Stimulated activated naive CD8-positive, alpha-beta T cell treated with anti-CD3 and anti-CD28 coated beads, Interleukin-15, amount 100 ng/mL, for 72 hours (primary cell): Measurements from ENCODE around the gene SNX20.

Experiments used
- ATAC-seq: fragments of 150-1000 bp; cut with Tn5 transposase; 2 replicates; pipeline ENCODE4 v1.10.0; 2021; ENCODE audit warnings: mild to moderate bottlenecking, moderate library complexity
- DNase-seq, 2 donors: peaks; one replicate each; pipeline ENCODE4 v3.0.0; 2021 to 2022
- H3K27ac Mint-ChIP-seq, 2 donors: one replicate each; pipeline ENCODE4 v1.8.0; 2022; ENCODE audit warnings: mild to moderate bottlenecking in 2 of 2, mixed read lengths in 2 of 2, moderate library complexity in 2 of 2
- H3K27me3 Mint-ChIP-seq: one replicate; pipeline ENCODE4 v1.8.0; 2022; ENCODE audit warnings: mixed read lengths
- H3K4me1 Mint-ChIP-seq: one replicate; pipeline ENCODE4 v1.8.0; 2022; ENCODE audit warnings: mild to moderate bottlenecking, mixed read lengths
- H3K4me3 Mint-ChIP-seq, 2 donors: one replicate each; pipeline ENCODE4 v1.8.0; 2022; ENCODE audit warnings: mild to moderate bottlenecking in 2 of 2, mixed read lengths in 2 of 2, moderate library complexity in 1 of 2
- H3K9me3 Mint-ChIP-seq, 2 donors: one replicate each; pipeline ENCODE4 v1.8.0; 2022; ENCODE audit warnings: mixed read lengths in 2 of 2

The SNX20 gene

GRCh38 chr16:50638816-50639670, 42.1 kb downstream of the SNX20 start:
- H3K27ac Mint-ChIP-seq, result peak overlapping the region; percentile 80 to 90
- no peak overlapping the region for H3K4me3 Mint-ChIP-seq
- ATAC-seq (no peak), DNase-seq (no peak)
- H3K9me3 Mint-ChIP-seq, result no peaks in the 10 kb centered on the region
- H3K4me1 Mint-ChIP-seq, result peaks cover 4% of the 10 kb centered on the region
- H3K27me3 Mint-ChIP-seq, result no peaks in the 10 kb centered on the region

- DNase-seq, result no peak
- Mint-ChIP-seq H3K27me3 (no peaks in the 10 kb centered on the region), H3K27ac (peak overlapping the region in 1 of 2 donors; percentile 69), H3K4me1 (peaks cover 4% of the 10 kb centered on the region), H3K4me3 (no peak overlapping the region), H3K9me3 (no peaks in the 10 kb centered on the region)
- no peak for ATAC-seq
Measured at GRCh38 chr16:50637716-50638602, 43.2 kb downstream of the SNX20 start.

GRCh38 chr16:50636753-50637374, 44.2 kb downstream of the SNX20 start:
- H3K4me3 Mint-ChIP-seq, result no peak overlapping the region
- no peaks in the 10 kb centered on the region for H3K27me3 Mint-ChIP-seq
- H3K27ac Mint-ChIP-seq, result no peak overlapping the region
- peaks cover 4% of the 10 kb centered on the region for H3K4me1 Mint-ChIP-seq
- H3K9me3 Mint-ChIP-seq, result no peaks in the 10 kb centered on the region
- ATAC-seq (no peak), DNase-seq (no peak)

- H3K4me3 Mint-ChIP-seq, result no peak overlapping the region
- peaks cover 4% of the 10 kb centered on the region for H3K4me1 Mint-ChIP-seq
- ATAC-seq (peak; percentile 62), DNase-seq (peak; percentile 15 to 26)
- no peaks in the 10 kb centered on the region for H3K27me3 Mint-ChIP-seq
- peak overlapping the region in 1 of 2 donors; percentile 53 for H3K27ac Mint-ChIP-seq
- H3K9me3 Mint-ChIP-seq, result no peaks in the 10 kb centered on the region
Measured at GRCh38 chr16:50635505-50636392, 45.4 kb downstream of the SNX20 start.

GRCh38 chr16:50634947-50635346, 46.2 kb downstream of the SNX20 start:
- no peak for DNase-seq
- Mint-ChIP-seq H3K27me3 (no peaks in the 10 kb centered on the region), H3K9me3 (no peaks in the 10 kb centered on the region), H3K4me3 (no peak overlapping the region), H3K4me1 (peaks cover 4% of the 10 kb centered on the region), H3K27ac (peak overlapping the region in 1 of 2 donors; percentile 73)
- no peak for ATAC-seq

GRCh38 chr16:50634090-50634489, 47.0 kb downstream of the SNX20 start:
- ATAC-seq (no peak), DNase-seq (no peak)
- Mint-ChIP-seq H3K27me3 (no peaks in the 10 kb centered on the region), H3K4me1 (peaks cover 4% of the 10 kb centered on the region), H3K4me3 (no peak overlapping the region), H3K27ac (peak overlapping the region in 1 of 2 donors; percentile 54), H3K9me3 (no peaks in the 10 kb centered on the region)

- DNase-seq, result no peak
- ATAC-seq, result peak; percentile 33
- no peak overlapping the region for H3K4me3 Mint-ChIP-seq
- H3K4me1 Mint-ChIP-seq, result peaks cover 4% of the 10 kb centered on the region
- H3K27ac Mint-ChIP-seq, result peak overlapping the region in 1 of 2 donors; percentile 63
- no peaks in the 10 kb centered on the region for H3K27me3 Mint-ChIP-seq
- no peaks in the 10 kb centered on the region for H3K9me3 Mint-ChIP-seq
Measured at GRCh38 chr16:50632927-50633800, 47.9 kb downstream of the SNX20 start.

- no peak overlapping the region for H3K4me3 Mint-ChIP-seq
- H3K4me1 Mint-ChIP-seq, result peaks cover 13% of the 10 kb centered on the region
- no peak overlapping the region for H3K27ac Mint-ChIP-seq
- DNase-seq (no peak), ATAC-seq (no peak)
- H3K27me3 Mint-ChIP-seq, result no peaks in the 10 kb centered on the region
- no peaks in the 10 kb centered on the region for H3K9me3 Mint-ChIP-seq
Measured at GRCh38 chr16:50631985-50632576, 49.0 kb downstream of the SNX20 start.

GRCh38 chr16:50631249-50631984, 49.7 kb downstream of the SNX20 start:
- no peaks in the 10 kb centered on the region for H3K27me3 Mint-ChIP-seq
- H3K4me3 Mint-ChIP-seq, result no peak overlapping the region
- peaks cover 19% of the 10 kb centered on the region for H3K4me1 Mint-ChIP-seq
- no peak for ATAC-seq
- H3K27ac Mint-ChIP-seq, result peak overlapping the region in 1 of 2 donors; percentile 38
- no peaks in the 10 kb centered on the region for H3K9me3 Mint-ChIP-seq
- no peak for DNase-seq

- DNase-seq, result no peak
- H3K4me3 Mint-ChIP-seq, result no peak overlapping the region
- H3K9me3 Mint-ChIP-seq, result no peaks in the 10 kb centered on the region
- H3K27me3 Mint-ChIP-seq, result no peaks in the 10 kb centered on the region
- peaks cover 22% of the 10 kb centered on the region for H3K4me1 Mint-ChIP-seq
- H3K27ac Mint-ChIP-seq, result no peak overlapping the region
- no peak for ATAC-seq
Measured at GRCh38 chr16:50630394-50631020, 50.6 kb downstream of the SNX20 start.

GRCh38 chr16:50629334-50629733, 51.8 kb downstream of the SNX20 start:
- H3K4me1 Mint-ChIP-seq, result peaks cover 33% of the 10 kb centered on the region
- no peak overlapping the region for H3K27ac Mint-ChIP-seq
- no peak overlapping the region for H3K4me3 Mint-ChIP-seq
- H3K27me3 Mint-ChIP-seq, result no peaks in the 10 kb centered on the region
- ATAC-seq (no peak), DNase-seq (no peak)
- H3K9me3 Mint-ChIP-seq, result no peaks in the 10 kb centered on the region

GRCh38 chr16:50628156-50628802, 52.8 kb downstream of the SNX20 start:
- H3K27ac Mint-ChIP-seq, result no peak overlapping the region
- no peaks in the 10 kb centered on the region for H3K27me3 Mint-ChIP-seq
- no peaks in the 10 kb centered on the region for H3K9me3 Mint-ChIP-seq
- DNase-seq (no peak), ATAC-seq (no peak)
- H3K4me1 Mint-ChIP-seq, result peaks cover 43% of the 10 kb centered on the region
- no peak overlapping the region for H3K4me3 Mint-ChIP-seq
